GM20000 (cell line): ENCODE data around the gene SLC18A3.

Experiments used
- DNase-seq: peaks from one replicate; pipeline ENCODE4 v3.0.0; 2012; ENCODE audit warnings: low spot score
- CTCF ChIP-seq: IDR thresholded peaks from 2 replicates; pipeline ENCODE4 v1.5.1; 2012; ENCODE audit warnings: mild to moderate bottlenecking, control low read depth; ENCODE audit errors: extremely low read depth, missing control alignments

SLC18A3 gene

GRCh38 chr10:49644035-49644646 lies 34.0 kb downstream of the SLC18A3 start:
- TF ChIP-seq CTCF: no peak
- no peak for DNase-seq

GRCh38 chr10:49645417-49645816 lies 35.3 kb downstream of the SLC18A3 start:
- no peak for TF ChIP-seq CTCF
- no peak for DNase-seq

GRCh38 chr10:49645871-49646870 lies 36.1 kb downstream of the SLC18A3 start:
- no peak for DNase-seq
- no peak for TF ChIP-seq CTCF

- DNase-seq: no peak
Observed at GRCh38 chr10:49647554-49647953, 37.4 kb downstream of the SLC18A3 start.

GRCh38 chr10:49647985-49648795 lies 38.1 kb downstream of the SLC18A3 start:
- no peak for DNase-seq
- TF ChIP-seq CTCF: no peak

More at GRCh38 chr10:49647554-49647953, 37.4 kb downstream of the SLC18A3 start:
- no peak for TF ChIP-seq CTCF

- TF ChIP-seq CTCF: no peak
- DNase-seq: peak; percentile 24
Observed at GRCh38 chr10:49649294-49649693, 39.2 kb downstream of the SLC18A3 start.
